ENCODE results near the gene CELA2B.

- TF ChIP-seq CTCF (conservative IDR thresholded peaks at IDR 0.05; ENCODE audit: low read length): no peak
- TF ChIP-seq EZH2phosphoT487 (IDR thresholded peaks at IDR 0.05; ENCODE audit: borderline replicate concordance, low read depth, low read length): no peak
Measured at GRCh38 chr1:15453734-15454133, 22.2 kb upstream of the CELA2B start.

Measured in OCI-LY7 (cell line).